HepG2 (cell line): ENCODE measurements around the gene FBXW5. TPM values are rescaled to one million over a fixed set of nuclear protein-coding genes. Genes with fewer than 3 reads are reported as not detected.

ENCODE experiments used
- GABPB1 ChIP-seq: IDR thresholded peaks from 2 replicates; pipeline ENCODE4 v1.6.1; 2016; ENCODE audit warnings: mild to moderate bottlenecking, missing genetic modification reagents, moderate library complexity, missing compliant biosample characterization
- GTF3A ChIP-seq: sonication (generic); formaldehyde crosslinking; conservative IDR thresholded peaks from 2 replicates; pipeline ENCODE4 v1.4.0; 2020; ENCODE audit warnings: mild to moderate bottlenecking, missing genetic modification reagents
- NCOA2 ChIP-seq: sonication (generic); formaldehyde crosslinking; IDR thresholded peaks from 2 replicates; pipeline ENCODE4 v1.8.0; 2022; ENCODE audit warnings: inconsistent platforms
- NR2F6 ChIP-seq, 2 experiments: IDR thresholded peaks; 2 replicates each; pipeline ENCODE4 v1.6.1; 2016; ENCODE audit warnings: antibody characterized with exemption in 1 of 2, mild to moderate bottlenecking in 1 of 2
- ZNF382 ChIP-seq: sonication (generic); formaldehyde crosslinking; IDR thresholded peaks from 2 replicates; pipeline ENCODE4 v1.5.0; 2020; ENCODE audit warnings: missing genetic modification reagents, mild to moderate bottlenecking, borderline replicate concordance
- ZNF430 ChIP-seq: sonication (generic); formaldehyde crosslinking; IDR thresholded peaks from 2 replicates; pipeline ENCODE4 v1.9.0; 2021; ENCODE audit warnings: mild to moderate bottlenecking, missing genetic modification reagents
- ZNF543 ChIP-seq: sonication (generic); formaldehyde crosslinking; IDR thresholded peaks from 2 replicates; pipeline ENCODE4 v1.4.0; 2020; ENCODE audit warnings: mild to moderate bottlenecking, missing genetic modification reagents
- ZNF670 ChIP-seq: sonication (generic); formaldehyde crosslinking; IDR thresholded peaks from 2 replicates; pipeline ENCODE4 v1.8.0; 2022; ENCODE audit warnings: mild to moderate bottlenecking, missing genetic modification reagents, borderline replicate concordance
- ZNF737 ChIP-seq: sonication (generic); formaldehyde crosslinking; IDR thresholded peaks from 2 replicates; pipeline ENCODE4 v1.5.0; 2020; ENCODE audit warnings: missing genetic modification reagents, mild to moderate bottlenecking, borderline replicate concordance
- ZSCAN29 ChIP-seq: sonication (generic); formaldehyde crosslinking; conservative IDR thresholded peaks from 2 replicates; pipeline ENCODE4 v1.4.0; 2020; ENCODE audit warnings: mild to moderate bottlenecking, missing genetic modification reagents
- polyA plus RNA-seq, 8 experiments: library from polyadenylated mRNA; depleted of rRNA in 3 of 8; stranded (reverse) in 7 of 8; unstranded in 1 of 8; fragments of >200 nt; fragmentation: Illumina TruSeq in 4 of 8; extraction: Trizol in 4 of 8; gene quantifications; 2 replicates each; pipeline versions ENCODE4 v1.2.1 to v1.2.3, GENCODE V29; 2011 to 2016; ENCODE audit warnings: low read depth in 4 of 8, missing spikeins in 1 of 8, mixed read lengths in 1 of 8; ENCODE audit not compliant: insufficient read depth in 1 of 8
- total RNA-seq, 5 experiments: library from RNA; depleted of rRNA; stranded (reverse); fragments of >200 nt; fragmentation: Illumina TruSeq; extraction: Trizol; gene quantifications; 2 replicates each; pipeline ENCODE4 v1.2.3, GENCODE V29; 2016; ENCODE audit warnings: low read depth in 1 of 5
- TF ChIP-seq, protein P1 (sequence below): sonication (generic); formaldehyde crosslinking; IDR thresholded peaks from 2 replicates; pipeline ENCODE4 v1.4.0; 2020; ENCODE audit warnings: mild to moderate bottlenecking, low read depth, missing genetic modification reagents
- TF ChIP-seq, protein P2 (sequence below): sonication (generic); formaldehyde crosslinking; IDR thresholded peaks from 2 replicates; pipeline ENCODE4 v1.4.0; 2020; ENCODE audit warnings: missing genetic modification reagents
- TF ChIP-seq, protein P3 (sequence below): IDR thresholded peaks from 2 replicates; pipeline ENCODE4 v1.6.1; 2016; ENCODE audit warnings: low read depth, borderline replicate concordance
- TF ChIP-seq, protein P4 (sequence below): IDR thresholded peaks from 2 replicates; pipeline ENCODE4 v1.6.1; 2016; ENCODE audit warnings: low read depth
- TF ChIP-seq, protein P5 (sequence below): sonication (generic); formaldehyde crosslinking; IDR thresholded peaks from 2 replicates; pipeline ENCODE4 v1.8.1; 2023; ENCODE audit warnings: mild to moderate bottlenecking, moderate library complexity, missing genetic modification reagents
- TF ChIP-seq, protein P6 (sequence below): sonication (generic); formaldehyde crosslinking; IDR thresholded peaks from 2 replicates; pipeline ENCODE4 v1.4.0; 2020; ENCODE audit warnings: missing genetic modification reagents

FBXW5 gene
- total and polyA plus RNA-seq, 2 of the 13 experiments (the other 11 are each of a cell fraction or from before 2014, with no cell fraction given): 52.0 to 60.4 TPM

DNA sequence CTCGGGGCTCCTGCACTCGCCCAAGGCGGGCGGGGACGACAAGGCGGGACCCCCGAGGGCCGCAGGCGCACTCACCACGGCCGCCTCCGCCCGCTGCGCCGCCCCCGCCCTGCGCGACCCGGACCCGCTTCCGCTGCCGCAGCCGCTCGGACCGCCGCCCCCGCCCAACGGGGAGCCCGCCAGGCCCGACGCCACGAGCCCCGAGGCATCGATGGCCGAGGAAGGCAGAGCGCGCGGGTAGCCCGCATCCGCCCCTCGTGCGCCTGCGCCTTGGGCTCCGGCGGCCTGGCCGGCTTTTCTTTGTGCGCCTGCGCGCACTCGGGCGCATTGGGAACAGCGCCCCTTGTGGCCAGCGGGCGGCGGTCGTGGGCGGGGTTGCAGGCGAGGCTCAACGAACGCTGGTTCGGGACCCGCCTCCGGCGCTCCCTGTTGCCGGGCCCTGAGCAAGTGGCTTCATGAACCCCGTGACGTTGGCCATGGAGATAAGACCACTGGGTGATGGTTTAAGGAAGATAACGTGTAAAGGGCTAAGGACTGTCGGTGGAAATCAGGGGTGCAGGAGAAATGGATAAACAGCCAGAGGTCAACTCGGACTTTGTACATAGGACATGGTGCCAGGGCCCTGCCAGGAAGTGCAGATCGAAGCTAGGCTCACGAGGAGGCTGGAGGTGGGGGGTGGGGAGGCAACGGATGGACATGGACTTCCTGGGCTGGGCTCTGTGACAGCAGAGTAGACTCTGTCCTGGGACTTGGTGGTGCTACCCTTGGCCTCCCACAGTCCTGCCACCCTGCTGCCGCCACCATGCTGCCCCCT, at the start of gene FBXW5, which contains the start of gene C8G (continued):
- peak; percentile 90 for TF ChIP-seq ZNF543 (CRISPR knock-in tag)
- TF ChIP-seq, protein P1, sequence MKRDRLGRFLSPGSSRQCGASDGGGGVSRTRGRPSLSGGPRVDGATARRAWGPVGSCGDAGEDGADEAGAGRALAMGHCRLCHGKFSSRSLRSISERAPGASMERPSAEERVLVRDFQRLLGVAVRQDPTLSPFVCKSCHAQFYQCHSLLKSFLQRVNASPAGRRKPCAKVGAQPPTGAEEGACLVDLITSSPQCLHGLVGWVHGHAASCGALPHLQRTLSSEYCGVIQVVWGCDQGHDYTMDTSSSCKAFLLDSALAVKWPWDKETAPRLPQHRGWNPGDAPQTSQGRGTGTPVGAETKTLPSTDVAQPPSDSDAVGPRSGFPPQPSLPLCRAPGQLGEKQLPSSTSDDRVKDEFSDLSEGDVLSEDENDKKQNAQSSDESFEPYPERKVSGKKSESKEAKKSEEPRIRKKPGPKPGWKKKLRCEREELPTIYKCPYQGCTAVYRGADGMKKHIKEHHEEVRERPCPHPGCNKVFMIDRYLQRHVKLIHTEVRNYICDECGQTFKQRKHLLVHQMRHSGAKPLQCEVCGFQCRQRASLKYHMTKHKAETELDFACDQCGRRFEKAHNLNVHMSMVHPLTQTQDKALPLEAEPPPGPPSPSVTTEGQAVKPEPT (CRISPR knock-in tag): no peak
- peak; percentile 98; the same call in 1 of the 2 replicates for TF ChIP-seq GTF3A
- peak; percentile 88 for TF ChIP-seq GABPB1 (CRISPR knock-in tag)
- no peak; the same call in 1 of the 2 replicates for TF ChIP-seq ZSCAN29 (CRISPR knock-in tag)
- TF ChIP-seq, protein P2, sequence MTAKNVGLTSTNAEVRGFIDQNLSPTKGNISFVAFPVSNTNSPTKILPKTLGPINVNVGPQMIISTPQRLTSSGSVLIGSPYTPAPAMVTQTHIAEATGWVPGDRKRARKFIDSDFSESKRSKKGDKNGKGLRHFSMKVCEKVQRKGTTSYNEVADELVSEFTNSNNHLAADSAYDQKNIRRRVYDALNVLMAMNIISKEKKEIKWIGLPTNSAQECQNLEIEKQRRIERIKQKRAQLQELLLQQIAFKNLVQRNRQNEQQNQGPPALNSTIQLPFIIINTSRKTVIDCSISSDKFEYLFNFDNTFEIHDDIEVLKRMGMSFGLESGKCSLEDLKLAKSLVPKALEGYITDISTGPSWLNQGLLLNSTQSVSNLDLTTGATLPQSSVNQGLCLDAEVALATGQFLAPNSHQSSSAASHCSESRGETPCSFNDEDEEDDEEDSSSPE (CRISPR knock-in tag): peak; percentile 54; the same call in 1 of the 2 replicates
- TF ChIP-seq, protein P3, sequence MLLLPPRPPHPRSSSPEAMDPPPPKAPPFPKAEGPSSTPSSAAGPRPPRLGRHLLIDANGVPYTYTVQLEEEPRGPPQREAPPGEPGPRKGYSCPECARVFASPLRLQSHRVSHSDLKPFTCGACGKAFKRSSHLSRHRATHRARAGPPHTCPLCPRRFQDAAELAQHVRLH: peak; percentile 96
- TF ChIP-seq ZNF670 (CRISPR knock-in tag): peak; percentile 85
- peak; percentile 14; the same call in 1 of the 2 replicates for TF ChIP-seq NCOA2 (CRISPR knock-in tag)
- TF ChIP-seq, protein P4, sequence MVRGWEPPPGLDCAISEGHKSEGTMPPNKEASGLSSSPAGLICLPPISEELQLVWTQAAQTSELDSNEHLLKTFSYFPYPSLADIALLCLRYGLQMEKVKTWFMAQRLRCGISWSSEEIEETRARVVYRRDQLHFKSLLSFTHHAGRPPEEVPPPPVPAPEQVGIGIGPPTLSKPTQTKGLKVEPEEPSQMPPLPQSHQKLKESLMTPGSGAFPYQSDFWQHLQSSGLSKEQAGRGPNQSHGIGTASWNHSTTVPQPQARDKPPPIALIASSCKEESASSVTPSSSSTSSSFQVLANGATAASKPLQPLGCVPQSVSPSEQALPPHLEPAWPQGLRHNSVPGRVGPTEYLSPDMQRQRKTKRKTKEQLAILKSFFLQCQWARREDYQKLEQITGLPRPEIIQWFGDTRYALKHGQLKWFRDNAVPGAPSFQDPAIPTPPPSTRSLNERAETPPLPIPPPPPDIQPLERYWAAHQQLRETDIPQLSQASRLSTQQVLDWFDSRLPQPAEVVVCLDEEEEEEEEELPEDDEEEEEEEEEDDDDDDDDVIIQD: no peak
- no peak for TF ChIP-seq ZNF382 (CRISPR knock-in tag)
- TF ChIP-seq ZNF737 (CRISPR knock-in tag): no peak
- TF ChIP-seq, protein P5, sequence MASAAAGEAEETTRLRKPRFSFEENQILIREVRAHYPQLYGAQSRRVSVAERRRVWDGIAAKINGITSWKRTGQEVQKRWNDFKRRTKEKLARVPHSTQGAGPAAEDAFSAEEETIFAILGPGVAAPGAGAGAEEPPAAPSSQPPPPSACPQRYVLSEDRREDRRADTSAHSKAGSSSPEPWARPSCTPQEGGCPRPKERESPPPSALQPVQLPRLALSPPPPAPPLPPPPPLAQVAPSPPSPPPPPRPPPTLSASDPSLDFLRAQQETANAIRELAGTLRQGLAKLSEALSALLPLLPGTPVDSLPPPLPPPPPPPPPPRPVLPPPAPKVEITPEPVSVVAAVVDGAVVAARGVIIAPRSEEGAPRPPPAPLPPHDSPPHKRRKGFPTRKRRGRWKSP (CRISPR knock-in tag): 0 out of 2 replicates have a peak, but pooled peaks have one; percentile 29
- TF ChIP-seq, protein P6, sequence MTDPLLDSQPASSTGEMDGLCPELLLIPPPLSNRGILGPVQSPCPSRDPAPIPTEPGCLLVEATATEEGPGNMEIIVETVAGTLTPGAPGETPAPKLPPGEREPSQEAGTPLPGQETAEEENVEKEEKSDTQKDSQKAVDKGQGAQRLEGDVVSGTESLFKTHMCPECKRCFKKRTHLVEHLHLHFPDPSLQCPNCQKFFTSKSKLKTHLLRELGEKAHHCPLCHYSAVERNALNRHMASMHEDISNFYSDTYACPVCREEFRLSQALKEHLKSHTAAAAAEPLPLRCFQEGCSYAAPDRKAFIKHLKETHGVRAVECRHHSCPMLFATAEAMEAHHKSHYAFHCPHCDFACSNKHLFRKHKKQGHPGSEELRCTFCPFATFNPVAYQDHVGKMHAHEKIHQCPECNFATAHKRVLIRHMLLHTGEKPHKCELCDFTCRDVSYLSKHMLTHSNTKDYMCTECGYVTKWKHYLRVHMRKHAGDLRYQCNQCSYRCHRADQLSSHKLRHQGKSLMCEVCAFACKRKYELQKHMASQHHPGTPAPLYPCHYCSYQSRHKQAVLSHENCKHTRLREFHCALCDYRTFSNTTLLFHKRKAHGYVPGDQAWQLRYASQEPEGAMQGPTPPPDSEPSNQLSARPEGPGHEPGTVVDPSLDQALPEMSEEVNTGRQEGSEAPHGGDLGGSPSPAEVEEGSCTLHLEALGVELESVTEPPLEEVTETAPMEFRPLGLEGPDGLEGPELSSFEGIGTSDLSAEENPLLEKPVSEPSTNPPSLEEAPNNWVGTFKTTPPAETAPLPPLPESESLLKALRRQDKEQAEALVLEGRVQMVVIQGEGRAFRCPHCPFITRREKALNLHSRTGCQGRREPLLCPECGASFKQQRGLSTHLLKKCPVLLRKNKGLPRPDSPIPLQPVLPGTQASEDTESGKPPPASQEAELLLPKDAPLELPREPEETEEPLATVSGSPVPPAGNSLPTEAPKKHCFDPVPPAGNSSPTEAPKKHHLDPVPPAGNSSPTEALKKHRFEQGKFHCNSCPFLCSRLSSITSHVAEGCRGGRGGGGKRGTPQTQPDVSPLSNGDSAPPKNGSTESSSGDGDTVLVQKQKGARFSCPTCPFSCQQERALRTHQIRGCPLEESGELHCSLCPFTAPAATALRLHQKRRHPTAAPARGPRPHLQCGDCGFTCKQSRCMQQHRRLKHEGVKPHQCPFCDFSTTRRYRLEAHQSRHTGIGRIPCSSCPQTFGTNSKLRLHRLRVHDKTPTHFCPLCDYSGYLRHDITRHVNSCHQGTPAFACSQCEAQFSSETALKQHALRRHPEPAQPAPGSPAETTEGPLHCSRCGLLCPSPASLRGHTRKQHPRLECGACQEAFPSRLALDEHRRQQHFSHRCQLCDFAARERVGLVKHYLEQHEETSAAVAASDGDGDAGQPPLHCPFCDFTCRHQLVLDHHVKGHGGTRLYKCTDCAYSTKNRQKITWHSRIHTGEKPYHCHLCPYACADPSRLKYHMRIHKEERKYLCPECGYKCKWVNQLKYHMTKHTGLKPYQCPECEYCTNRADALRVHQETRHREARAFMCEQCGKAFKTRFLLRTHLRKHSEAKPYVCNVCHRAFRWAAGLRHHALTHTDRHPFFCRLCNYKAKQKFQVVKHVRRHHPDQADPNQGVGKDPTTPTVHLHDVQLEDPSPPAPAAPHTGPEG (CRISPR knock-in tag): 0 out of 2 replicates have a peak, but pooled peaks have one; percentile 43
- peak; percentile 34; the same call in 1 of the 2 replicates for TF ChIP-seq ZNF430 (CRISPR knock-in tag)
- TF ChIP-seq NR2F6 (IDR thresholded peaks at IDR 0.05): peak; percentile 40; the same call in 1 of the 2 replicates
- peak; percentile 28 for TF ChIP-seq NR2F6 (CRISPR knock-in tag; IDR thresholded peaks at IDR 0.05)
